Spleen (tissue), 7 donors: ENCODE data around the gene SUCNR1.
A peak's percentile ranks its signal among the peaks of the same experiment; 100 is the strongest.

Source experiments
- CTCF ChIP-seq, 11 experiments: fragments of 200-600 bp in 7 of 11; fragments of 450-650 bp in 4 of 11; sonication (generic) in 4 of 11; IDR thresholded peaks in 8 of 11; conservative IDR thresholded peaks in 3 of 11; 1 replicate in 7 of 11; 2 replicates in 4 of 11; pipeline versions ENCODE4 v1.4.0 to v1.8.0; 2016 to 2021; ENCODE audit warnings: antibody characterized with exemption in 11 of 11, inconsistent platforms in 4 of 11, mild to moderate bottlenecking in 1 of 11
- POLR2A ChIP-seq, 3 donors: fragments of 450-650 bp; IDR thresholded peaks; one replicate each; pipeline ENCODE4 v1.5.1; 2017; ENCODE audit warnings: antibody characterized with exemption in 3 of 3, mild to moderate bottlenecking in 1 of 3
- POLR2AphosphoS5 ChIP-seq, 3 donors: sonication (generic); formaldehyde crosslinking; IDR thresholded peaks; one replicate each; pipeline ENCODE4 v1.5.1; 2017; ENCODE audit warnings: antibody characterized with exemption in 3 of 3
- donor health status: DM: no; HTN: no; CAD: no; lungs with moderate emphysema.
- donor health status: DM: no; HTN: no; CAD: no.
- donor health status: DM: no; HTN: no; CAD: no.

GRCh38 chr3:151873398-151873797, at the start of gene SUCNR1:
- TF ChIP-seq CTCF (IDR thresholded peaks at IDR 0.05 in 8 of 11, conservative IDR thresholded peaks at IDR 0.05 in 3 of 11) (no peak), POLR2A (IDR thresholded peaks at IDR 0.05) (peak in 1 of 3 donors; percentile 24), POLR2AphosphoS5 (IDR thresholded peaks at IDR 0.05) (peak in 1 of 3 donors; percentile 63)
